Neural cell (in vitro differentiated cells): ENCODE measurements around the gene NPS. TPM values are rescaled to one million over a fixed set of nuclear protein-coding genes. Genes with fewer than 3 reads are reported as not detected.

Source experiments
- H2AFZ ChIP-seq: fragments of 200-600, 300-800 bp; sonication (generic), shearing (Covaris generic); 2 replicates; pipeline ENCODE4 v1.6.0; 2014; ENCODE audit warnings: low read depth, mild to moderate bottlenecking, antibody characterized with exemption, low read length, moderate library complexity
- H3F3A ChIP-seq: fragments of 200-600 bp; shearing (Covaris generic); 2 replicates; pipeline ENCODE4 v1.6.1; 2016; ENCODE audit warnings: mild to moderate bottlenecking, moderate library complexity, mixed read lengths, antibody characterized with exemption, low read length; ENCODE audit not compliant: insufficient read depth, poor library complexity, severe bottlenecking
- H3K27ac ChIP-seq: fragments of 200-600, 300-800 bp; sonication (generic), shearing (Covaris generic); 2 replicates; pipeline ENCODE4 v1.5.1; 2014; ENCODE audit warnings: mild to moderate bottlenecking, low read length, moderate library complexity
- H3K27me3 ChIP-seq: fragments of 300-800, 200-600 bp; sonication (generic), shearing (Covaris generic); 2 replicates; pipeline ENCODE4 v1.6.0; 2014; ENCODE audit warnings: mild to moderate bottlenecking, low read depth, low read length, moderate library complexity; ENCODE audit not compliant: insufficient read depth
- H3K36me3 ChIP-seq: fragments of 300-800, 200-600 bp; sonication (generic), shearing (Covaris generic); 2 replicates; pipeline ENCODE4 v1.5.1; 2014; ENCODE audit warnings: mild to moderate bottlenecking, antibody characterized with exemption, low read length, moderate library complexity; ENCODE audit not compliant: insufficient read depth
- H3K4me2 ChIP-seq: fragments of 300-800, 200-600 bp; sonication (generic), shearing (Covaris generic); 2 replicates; pipeline ENCODE4 v1.6.0; 2014; ENCODE audit warnings: mild to moderate bottlenecking, low read length
- H3K4me3 ChIP-seq: fragments of 300-800, 200-600 bp; sonication (generic), shearing (Covaris generic); 2 replicates; pipeline ENCODE4 v1.5.1; 2014; ENCODE audit warnings: mild to moderate bottlenecking, low read length, moderate library complexity
- H3K79me2 ChIP-seq: fragments of 200-600 bp; shearing (Covaris generic); replicated peaks from 2 replicates; pipeline ENCODE4 v1.6.0; 2014; ENCODE audit warnings: mild to moderate bottlenecking, low read length, moderate library complexity; ENCODE audit not compliant: insufficient read depth
- H3K9ac ChIP-seq: fragments of 300-800, 200-600 bp; sonication (generic), shearing (Covaris generic); 2 replicates; pipeline ENCODE4 v1.6.1; 2016; ENCODE audit warnings: mild to moderate bottlenecking, low read length, mixed read lengths
- H3K9me2 ChIP-seq: fragments of 200-600 bp; shearing (Covaris generic); 2 replicates; pipeline ENCODE4 v1.6.1; 2016; ENCODE audit warnings: mild to moderate bottlenecking, low read length, mixed read lengths; ENCODE audit not compliant: insufficient read depth
- H3K9me3 ChIP-seq: fragments of 200-600, 300-800 bp; sonication (generic), shearing (Covaris generic); 2 replicates; pipeline ENCODE4 v1.6.1; 2016; ENCODE audit warnings: mild to moderate bottlenecking, mixed run types, low read length, moderate library complexity, mixed read lengths
- H4K20me1 ChIP-seq: fragments of 200-600 bp; shearing (Covaris generic); 2 replicates; pipeline ENCODE4 v1.6.1; 2016; ENCODE audit warnings: mild to moderate bottlenecking, mixed run types; ENCODE audit not compliant: insufficient read depth
- EP300 ChIP-seq: fragments of 450-650 bp; conservative IDR thresholded peaks from 2 replicates; pipeline ENCODE4 v1.6.1; 2014; ENCODE audit warnings: antibody characterized with exemption, mild to moderate bottlenecking, moderate library complexity; ENCODE audit not compliant: poor library complexity, severe bottlenecking
- EZH2 ChIP-seq: fragments of 200-600, 300-800 bp; shearing (Covaris generic), sonication (generic); IDR thresholded peaks from 2 replicates; pipeline ENCODE4 v1.6.1; 2014; ENCODE audit warnings: antibody characterized with exemption, low read length, borderline replicate concordance, mild to moderate bottlenecking; ENCODE audit not compliant: insufficient read depth, poor library complexity, severe bottlenecking
- MXI1 ChIP-seq: fragments of 450-650 bp; conservative IDR thresholded peaks from 2 replicates; pipeline ENCODE4 v1.6.1; 2014; ENCODE audit warnings: antibody characterized with exemption, mild to moderate bottlenecking; ENCODE audit not compliant: poor library complexity, severe bottlenecking
- POLR2AphosphoS5 ChIP-seq: IDR thresholded peaks from 2 replicates; pipeline ENCODE4 v1.6.1; 2012
- RAD21 ChIP-seq: fragments of 450-650 bp; conservative IDR thresholded peaks from 2 replicates; pipeline ENCODE4 v1.6.1; 2014; ENCODE audit warnings: antibody characterized with exemption, mild to moderate bottlenecking, moderate library complexity
- SMC3 ChIP-seq: fragments of 450-650 bp; conservative IDR thresholded peaks from 2 replicates; pipeline ENCODE4 v1.6.1; 2014; ENCODE audit warnings: antibody characterized with exemption, mild to moderate bottlenecking, moderate library complexity; ENCODE audit not compliant: poor library complexity
- TAF1 ChIP-seq: IDR thresholded peaks from 2 replicates; pipeline ENCODE4 v1.6.1; 2012; ENCODE audit warnings: low read depth
- polyA minus RNA-seq: library from RNA; depleted of rRNA, polyadenylated mRNA; stranded (reverse); fragments of >200 nt; gene quantifications from 2 replicates; pipeline ENCODE4 v1.2.3, GENCODE V29; 2014
- polyA plus RNA-seq: library from polyadenylated mRNA; depleted of rRNA; stranded (reverse); fragments of >200 nt; gene quantifications from 2 replicates; pipeline ENCODE4 v1.2.3, GENCODE V29; 2014
- TF ChIP-seq, protein P1 (sequence below): fragments of 450-650 bp; IDR thresholded peaks from 2 replicates; pipeline ENCODE4 v1.5.1; 2014; ENCODE audit warnings: antibody characterized with exemption, mild to moderate bottlenecking, moderate library complexity; ENCODE audit not compliant: poor library complexity, severe bottlenecking
- TF ChIP-seq, protein P2 (sequence below): IDR thresholded peaks from 2 replicates; pipeline ENCODE4 v1.6.1; 2012; ENCODE audit warnings: borderline replicate concordance

NPS gene, protein sequence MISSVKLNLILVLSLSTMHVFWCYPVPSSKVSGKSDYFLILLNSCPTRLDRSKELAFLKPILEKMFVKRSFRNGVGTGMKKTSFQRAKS
- polyA plus RNA-seq, result not detected in 2 replicates
- polyA minus RNA-seq, result not detected in 2 replicates

DNA sequence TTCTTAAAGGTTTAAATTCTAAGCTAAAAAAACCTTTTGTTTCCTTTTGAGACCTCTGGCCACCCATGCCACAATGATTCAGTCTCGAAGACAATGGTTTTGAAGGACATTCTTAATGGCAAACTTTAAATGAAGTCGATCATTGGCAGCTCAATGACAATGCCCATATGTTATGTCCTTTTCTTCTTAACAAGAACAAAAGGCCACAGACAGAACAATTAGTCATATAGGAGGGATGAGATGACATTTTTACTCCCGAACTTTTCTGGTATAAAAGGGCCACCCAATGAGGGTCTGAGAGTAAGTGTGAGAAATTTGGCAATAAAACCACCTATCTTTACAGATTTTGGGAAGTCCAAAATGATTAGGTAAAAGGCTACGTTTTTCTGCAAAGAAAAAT is at the start of gene NPS:
NPS (plus strand) TSS at position 301 of the 400 bp plus-strand sequence; CDS start at position 361, 60 bp downstream.
- TF ChIP-seq POLR2AphosphoS5 (no peak), EP300 (no peak), EZH2 (no peak), SMC3 (no peak), RAD21 (no peak), MXI1 (no peak), TAF1 (no peak)
- TF ChIP-seq, protein P1, sequence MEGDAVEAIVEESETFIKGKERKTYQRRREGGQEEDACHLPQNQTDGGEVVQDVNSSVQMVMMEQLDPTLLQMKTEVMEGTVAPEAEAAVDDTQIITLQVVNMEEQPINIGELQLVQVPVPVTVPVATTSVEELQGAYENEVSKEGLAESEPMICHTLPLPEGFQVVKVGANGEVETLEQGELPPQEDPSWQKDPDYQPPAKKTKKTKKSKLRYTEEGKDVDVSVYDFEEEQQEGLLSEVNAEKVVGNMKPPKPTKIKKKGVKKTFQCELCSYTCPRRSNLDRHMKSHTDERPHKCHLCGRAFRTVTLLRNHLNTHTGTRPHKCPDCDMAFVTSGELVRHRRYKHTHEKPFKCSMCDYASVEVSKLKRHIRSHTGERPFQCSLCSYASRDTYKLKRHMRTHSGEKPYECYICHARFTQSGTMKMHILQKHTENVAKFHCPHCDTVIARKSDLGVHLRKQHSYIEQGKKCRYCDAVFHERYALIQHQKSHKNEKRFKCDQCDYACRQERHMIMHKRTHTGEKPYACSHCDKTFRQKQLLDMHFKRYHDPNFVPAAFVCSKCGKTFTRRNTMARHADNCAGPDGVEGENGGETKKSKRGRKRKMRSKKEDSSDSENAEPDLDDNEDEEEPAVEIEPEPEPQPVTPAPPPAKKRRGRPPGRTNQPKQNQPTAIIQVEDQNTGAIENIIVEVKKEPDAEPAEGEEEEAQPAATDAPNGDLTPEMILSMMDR, result no peak
- TF ChIP-seq, protein P2, sequence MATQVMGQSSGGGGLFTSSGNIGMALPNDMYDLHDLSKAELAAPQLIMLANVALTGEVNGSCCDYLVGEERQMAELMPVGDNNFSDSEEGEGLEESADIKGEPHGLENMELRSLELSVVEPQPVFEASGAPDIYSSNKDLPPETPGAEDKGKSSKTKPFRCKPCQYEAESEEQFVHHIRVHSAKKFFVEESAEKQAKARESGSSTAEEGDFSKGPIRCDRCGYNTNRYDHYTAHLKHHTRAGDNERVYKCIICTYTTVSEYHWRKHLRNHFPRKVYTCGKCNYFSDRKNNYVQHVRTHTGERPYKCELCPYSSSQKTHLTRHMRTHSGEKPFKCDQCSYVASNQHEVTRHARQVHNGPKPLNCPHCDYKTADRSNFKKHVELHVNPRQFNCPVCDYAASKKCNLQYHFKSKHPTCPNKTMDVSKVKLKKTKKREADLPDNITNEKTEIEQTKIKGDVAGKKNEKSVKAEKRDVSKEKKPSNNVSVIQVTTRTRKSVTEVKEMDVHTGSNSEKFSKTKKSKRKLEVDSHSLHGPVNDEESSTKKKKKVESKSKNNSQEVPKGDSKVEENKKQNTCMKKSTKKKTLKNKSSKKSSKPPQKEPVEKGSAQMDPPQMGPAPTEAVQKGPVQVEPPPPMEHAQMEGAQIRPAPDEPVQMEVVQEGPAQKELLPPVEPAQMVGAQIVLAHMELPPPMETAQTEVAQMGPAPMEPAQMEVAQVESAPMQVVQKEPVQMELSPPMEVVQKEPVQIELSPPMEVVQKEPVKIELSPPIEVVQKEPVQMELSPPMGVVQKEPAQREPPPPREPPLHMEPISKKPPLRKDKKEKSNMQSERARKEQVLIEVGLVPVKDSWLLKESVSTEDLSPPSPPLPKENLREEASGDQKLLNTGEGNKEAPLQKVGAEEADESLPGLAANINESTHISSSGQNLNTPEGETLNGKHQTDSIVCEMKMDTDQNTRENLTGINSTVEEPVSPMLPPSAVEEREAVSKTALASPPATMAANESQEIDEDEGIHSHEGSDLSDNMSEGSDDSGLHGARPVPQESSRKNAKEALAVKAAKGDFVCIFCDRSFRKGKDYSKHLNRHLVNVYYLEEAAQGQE, result no peak
- H3K36me3 ChIP-seq, result no peaks in the 10 kb centered on the region
- H3K79me2 ChIP-seq, result no peaks in the 10 kb centered on the region
- no peak within 1 kb of the TSS for H3K27ac ChIP-seq
- no peak within 1 kb of the TSS for H3K4me3 ChIP-seq
- H3K9ac ChIP-seq, result no peak within 1 kb of the TSS
- H3K9me3 ChIP-seq, result no peaks in the 10 kb centered on the region
- no peaks in the 10 kb centered on the region for H3K27me3 ChIP-seq
- H3K9me2 ChIP-seq, result no peaks in the 10 kb centered on the region
- no peaks in the 10 kb centered on the region for H4K20me1 ChIP-seq
- no peak within 1 kb of the TSS for H2AFZ ChIP-seq
- H3F3A ChIP-seq, result no peaks in the 10 kb centered on the region
- H3K4me2 ChIP-seq, result no peak within 1 kb of the TSS

DNA sequence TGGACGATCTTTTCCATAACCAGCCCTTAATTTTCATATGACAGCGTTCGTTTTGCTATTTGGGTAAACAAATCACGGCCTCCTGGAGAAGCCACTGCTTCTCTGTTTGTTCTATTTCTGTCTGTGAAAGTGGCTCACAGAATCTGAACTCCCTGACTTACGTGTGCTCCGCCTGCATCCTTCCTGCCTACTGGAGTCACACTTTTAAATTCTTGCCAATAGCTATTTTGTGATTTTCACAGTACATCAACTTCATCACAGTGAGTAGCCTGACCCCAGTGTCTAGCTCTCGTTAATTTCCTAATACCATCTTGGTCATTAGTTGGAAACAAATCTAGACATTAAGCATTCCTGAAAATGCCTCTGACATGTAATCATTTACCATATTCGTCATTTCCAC is 49.0 kb upstream of the NPS start:
- H3K27ac ChIP-seq, result no peak overlapping the region
- no peak overlapping the region for H3K4me3 ChIP-seq
- no peaks in the 10 kb centered on the region for H3K9me3 ChIP-seq
- H3K27me3 ChIP-seq, result no peaks in the 10 kb centered on the region
- H3K79me2 ChIP-seq, result no peaks in the 10 kb centered on the region
- no peaks in the 10 kb centered on the region for H3K9me2 ChIP-seq
- H3F3A ChIP-seq, result no peaks in the 10 kb centered on the region
- no peak overlapping the region for H3K9ac ChIP-seq
- H3K4me2 ChIP-seq, result no peak overlapping the region
- no peak overlapping the region for H2AFZ ChIP-seq
- no peaks in the 10 kb centered on the region for H4K20me1 ChIP-seq
- no peak for TF ChIP-seq TAF1
- no peak for TF ChIP-seq EP300
- no peak for TF ChIP-seq RAD21
- TF ChIP-seq, protein P1, result no peak
- TF ChIP-seq SMC3, result no peak
- TF ChIP-seq, protein P2, result no peak
- no peak for TF ChIP-seq POLR2AphosphoS5
- no peak for TF ChIP-seq MXI1
- TF ChIP-seq EZH2, result no peak
- H3K36me3 ChIP-seq, result no peaks in the 10 kb centered on the region
